NCI-H2196 treated with DMSO at 0.1 percent for 48 hours (cell line): ENCODE data around the gene CCNI2.

Source experiments
- DNase-seq: peaks from one replicate; lab custom pipeline; 2025; ENCODE audit not compliant: unreplicated experiment; lab: John Stamatoyannopoulos, UW

CCNI2 gene

GRCh38 chr5:132749506-132749905, 2.3 kb downstream of the CCNI2 start:
- DNase-seq: no peak

GRCh38 chr5:132750471-132751230, 3.4 kb downstream of the CCNI2 start:
- DNase-seq: no peak

GRCh38 chr5:132751444-132751843, 4.2 kb downstream of the CCNI2 start:
- no peak for DNase-seq

DNA sequence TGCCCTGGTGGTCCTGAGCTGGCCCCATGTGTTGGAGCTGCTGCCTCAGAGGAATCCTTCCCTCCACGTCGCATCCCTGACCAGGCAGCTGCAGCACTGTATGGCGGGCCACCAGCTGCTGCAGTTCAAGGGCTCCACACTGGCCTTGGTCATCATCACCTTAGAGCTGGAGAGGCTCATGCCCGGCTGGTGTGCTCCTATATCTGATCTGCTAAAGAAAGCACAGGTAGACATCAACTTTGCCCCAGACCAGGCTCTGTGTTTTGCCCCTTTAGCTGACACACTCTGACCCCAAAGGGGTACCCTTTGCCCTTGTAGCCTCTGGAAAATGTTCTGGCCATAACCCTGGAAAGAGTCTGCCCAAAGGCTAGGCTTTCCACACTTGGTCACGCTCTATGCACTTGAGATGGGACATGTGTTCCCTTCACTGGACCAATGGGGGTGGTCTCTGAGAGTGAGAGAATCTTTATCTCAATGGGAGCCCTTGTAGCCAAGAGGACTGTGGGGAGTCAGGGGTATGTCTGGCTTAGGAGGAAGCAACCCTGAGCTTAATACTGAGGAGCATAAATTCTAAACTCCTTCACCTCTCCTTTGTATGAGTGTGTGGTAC, 4.8 kb downstream of the CCNI2 start:
- no peak for DNase-seq

DNA sequence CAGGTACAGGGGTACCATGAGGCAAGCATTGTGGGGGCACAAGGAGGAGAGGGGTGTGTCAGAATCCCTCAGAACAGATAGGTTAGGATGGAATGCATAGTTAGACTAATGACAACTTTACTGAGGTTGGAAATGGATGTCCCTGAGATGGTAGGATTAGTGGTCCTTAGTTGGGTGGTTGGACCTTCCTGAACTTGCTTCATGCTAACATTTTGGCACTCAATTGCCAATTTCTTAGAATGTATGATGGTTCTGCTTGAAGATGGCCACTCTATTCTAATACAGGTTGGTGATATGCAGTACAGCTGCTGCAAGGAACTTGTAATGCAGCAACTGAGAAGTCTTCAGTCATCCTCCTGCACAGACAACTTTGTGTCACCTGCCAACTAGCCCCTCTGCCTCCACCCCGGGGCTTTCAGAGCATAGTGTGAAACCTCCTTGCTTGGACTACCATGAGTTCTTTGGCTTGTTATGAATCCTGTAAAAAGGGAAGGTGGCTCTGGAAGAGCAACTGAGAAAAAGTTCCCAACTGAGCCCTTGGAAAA, 5.4 kb downstream of the CCNI2 start:
- DNase-seq: no peak

DNA sequence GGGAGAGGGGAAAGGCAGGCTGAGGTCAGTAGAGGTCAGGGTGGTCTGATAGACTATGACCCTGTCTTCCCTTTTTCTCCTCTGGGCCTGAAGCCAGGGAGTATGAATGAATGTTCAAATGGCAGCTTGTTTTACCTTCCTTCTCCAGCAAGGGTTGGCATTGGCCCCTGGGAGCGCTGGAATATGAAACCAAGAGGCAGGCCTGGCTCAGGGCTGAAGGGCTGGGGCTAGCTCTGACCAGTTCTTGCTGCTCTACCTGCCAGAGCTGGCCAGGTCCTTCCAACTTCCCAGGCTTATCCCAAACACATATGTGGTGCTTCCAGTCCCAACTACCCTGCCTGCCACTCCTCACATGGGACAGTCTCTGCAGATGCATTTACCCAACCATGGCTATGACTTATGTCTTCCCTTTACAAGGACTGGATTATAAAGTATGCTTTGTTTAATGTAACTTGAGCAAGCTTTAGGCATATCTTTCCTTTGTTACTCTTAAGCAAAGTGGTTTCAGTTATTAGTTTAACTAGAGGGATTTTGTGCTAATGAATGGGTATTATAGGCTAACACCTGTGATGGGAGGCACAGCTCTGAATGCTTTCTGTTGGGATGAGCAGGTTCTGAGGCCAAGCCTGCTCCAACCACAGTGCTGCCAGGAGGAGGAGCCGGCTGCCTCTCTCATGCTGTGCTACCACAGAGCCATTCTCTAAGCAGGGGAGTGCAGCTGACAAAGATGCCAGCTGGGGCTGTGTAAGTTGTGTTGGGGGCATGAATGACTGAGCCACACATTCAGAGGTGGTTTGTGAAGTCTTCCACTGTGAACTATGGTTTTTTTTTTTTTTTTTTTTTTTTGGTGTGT, 6.1 kb downstream of the CCNI2 start:
- peak; percentile 80 for DNase-seq

DNA sequence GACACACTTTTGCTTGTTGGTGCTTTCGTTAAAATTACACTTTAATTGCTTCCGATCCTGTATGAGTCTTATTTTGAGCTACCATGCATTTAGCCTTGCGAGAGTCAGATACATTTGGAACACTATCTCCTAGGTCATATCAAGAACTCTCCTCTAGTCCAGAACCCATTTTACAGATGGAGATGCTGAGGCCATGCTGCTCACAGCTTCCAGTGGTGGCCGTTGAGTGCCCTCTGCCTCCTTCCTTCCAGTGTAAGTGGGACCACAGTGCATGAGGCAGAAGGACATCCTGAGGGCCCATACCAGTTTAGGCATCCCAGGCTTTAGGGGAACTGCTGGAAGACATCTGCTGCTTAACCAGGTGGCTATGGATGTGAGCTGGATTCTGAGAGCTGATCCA, 6.9 kb downstream of the CCNI2 start:
- no peak for DNase-seq

- DNase-seq: no peak
Measured at GRCh38 chr5:132754947-132755346, 7.7 kb downstream of the CCNI2 start.

DNA sequence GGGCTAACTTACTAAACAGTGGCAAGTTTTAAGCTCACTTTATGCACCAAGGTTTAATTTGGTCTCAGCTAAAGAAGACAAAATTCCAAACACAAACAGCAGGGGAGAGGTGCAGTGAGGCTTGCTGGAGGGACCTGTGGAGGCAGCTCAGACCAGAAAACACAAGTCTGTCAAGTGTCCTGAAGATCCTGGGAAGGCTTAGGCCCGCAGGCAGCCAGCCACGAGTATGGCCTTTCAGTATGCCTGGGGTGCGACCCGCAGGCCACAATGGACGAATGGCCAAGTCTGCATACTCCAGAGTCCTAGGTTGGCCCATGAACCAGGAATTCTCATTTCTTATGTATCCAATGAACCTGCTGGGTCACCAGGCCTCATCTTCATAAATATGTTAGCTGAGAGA, 9.3 kb downstream of the CCNI2 start:
- DNase-seq: no peak

GRCh38 chr5:132758451-132758850, 11.2 kb downstream of the CCNI2 start:
- no peak for DNase-seq

GRCh38 chr5:132759114-132760048, 12.2 kb downstream of the CCNI2 start:
- no peak for DNase-seq

- DNase-seq: no peak
Measured at GRCh38 chr5:132760049-132760420, 12.8 kb downstream of the CCNI2 start.

GRCh38 chr5:132760601-132761317, 13.5 kb downstream of the CCNI2 start:
- DNase-seq: no peak

- no peak for DNase-seq
Measured at GRCh38 chr5:132761321-132762240, 14.4 kb downstream of the CCNI2 start.

- no peak for DNase-seq
Measured at GRCh38 chr5:132762246-132763000, 15.2 kb downstream of the CCNI2 start.

- no peak for DNase-seq
Measured at GRCh38 chr5:132763181-132764036, 16.2 kb downstream of the CCNI2 start.

- no peak for DNase-seq
Measured at GRCh38 chr5:132764051-132764450, 16.8 kb downstream of the CCNI2 start.
